Neutrophil (primary cell): ENCODE data around the gene LAMA3.

ENCODE experiments used
- H3K27ac ChIP-seq: fragments of 200-600 bp; sonication (generic); 2 replicates; pipeline ENCODE4 v1.5.1; 2016; ENCODE audit warnings: mild to moderate bottlenecking, moderate library complexity
- H3K27me3 ChIP-seq: fragments of 200-600 bp; sonication (generic); 2 replicates; pipeline ENCODE4 v1.6.0; 2016; ENCODE audit warnings: mild to moderate bottlenecking
- H3K36me3 ChIP-seq: fragments of 200-600 bp; sonication (generic); 2 replicates; pipeline ENCODE4 v1.5.1; 2017
- H3K4me1 ChIP-seq, 2 experiments: fragments of 200-600 bp in 1 of 2; sonication (generic) in 1 of 2; 1 replicate in 1 of 2; 2 replicates in 1 of 2; pipeline versions ENCODE4 v1.5.1 to v1.6.1; 2013 to 2016; ENCODE audit warnings: low read depth in 1 of 2, low read length in 1 of 2, mild to moderate bottlenecking in 1 of 2, moderate library complexity in 1 of 2; ENCODE audit not compliant: control insufficient read depth in 1 of 2, insufficient read depth in 1 of 2
- H3K4me3 ChIP-seq, 2 experiments: fragments of 200-600 bp in 1 of 2; sonication (generic) in 1 of 2; 1 replicate in 1 of 2; 2 replicates in 1 of 2; pipeline ENCODE4 v1.5.1; 2013 to 2016; ENCODE audit warnings: low read depth in 1 of 2, low read length in 1 of 2, mild to moderate bottlenecking in 1 of 2, moderate library complexity in 1 of 2
- H3K9me3 ChIP-seq: fragments of 200-600 bp; sonication (generic); 2 replicates; pipeline ENCODE4 v1.5.1; 2016
- TF ChIP-seq, protein P1 (sequence below): fragments of 200-600 bp; sonication (generic); IDR thresholded peaks from 2 replicates; pipeline ENCODE4 v1.5.1; 2016; ENCODE audit warnings: antibody characterized with exemption

Gene LAMA3

GRCh38 chr18:23943903-23944624 lies 254.8 kb downstream of the LAMA3 start:
- H3K27ac ChIP-seq = no peak overlapping the region
- H3K36me3 ChIP-seq = no peaks in the 10 kb centered on the region
- H3K4me3 ChIP-seq = no peak overlapping the region
- no peaks in the 10 kb centered on the region for H3K4me1 ChIP-seq
- H3K9me3 ChIP-seq = no peaks in the 10 kb centered on the region
- H3K27me3 ChIP-seq = no peaks in the 10 kb centered on the region
- TF ChIP-seq, protein P1, sequence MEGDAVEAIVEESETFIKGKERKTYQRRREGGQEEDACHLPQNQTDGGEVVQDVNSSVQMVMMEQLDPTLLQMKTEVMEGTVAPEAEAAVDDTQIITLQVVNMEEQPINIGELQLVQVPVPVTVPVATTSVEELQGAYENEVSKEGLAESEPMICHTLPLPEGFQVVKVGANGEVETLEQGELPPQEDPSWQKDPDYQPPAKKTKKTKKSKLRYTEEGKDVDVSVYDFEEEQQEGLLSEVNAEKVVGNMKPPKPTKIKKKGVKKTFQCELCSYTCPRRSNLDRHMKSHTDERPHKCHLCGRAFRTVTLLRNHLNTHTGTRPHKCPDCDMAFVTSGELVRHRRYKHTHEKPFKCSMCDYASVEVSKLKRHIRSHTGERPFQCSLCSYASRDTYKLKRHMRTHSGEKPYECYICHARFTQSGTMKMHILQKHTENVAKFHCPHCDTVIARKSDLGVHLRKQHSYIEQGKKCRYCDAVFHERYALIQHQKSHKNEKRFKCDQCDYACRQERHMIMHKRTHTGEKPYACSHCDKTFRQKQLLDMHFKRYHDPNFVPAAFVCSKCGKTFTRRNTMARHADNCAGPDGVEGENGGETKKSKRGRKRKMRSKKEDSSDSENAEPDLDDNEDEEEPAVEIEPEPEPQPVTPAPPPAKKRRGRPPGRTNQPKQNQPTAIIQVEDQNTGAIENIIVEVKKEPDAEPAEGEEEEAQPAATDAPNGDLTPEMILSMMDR = no peak

DNA sequence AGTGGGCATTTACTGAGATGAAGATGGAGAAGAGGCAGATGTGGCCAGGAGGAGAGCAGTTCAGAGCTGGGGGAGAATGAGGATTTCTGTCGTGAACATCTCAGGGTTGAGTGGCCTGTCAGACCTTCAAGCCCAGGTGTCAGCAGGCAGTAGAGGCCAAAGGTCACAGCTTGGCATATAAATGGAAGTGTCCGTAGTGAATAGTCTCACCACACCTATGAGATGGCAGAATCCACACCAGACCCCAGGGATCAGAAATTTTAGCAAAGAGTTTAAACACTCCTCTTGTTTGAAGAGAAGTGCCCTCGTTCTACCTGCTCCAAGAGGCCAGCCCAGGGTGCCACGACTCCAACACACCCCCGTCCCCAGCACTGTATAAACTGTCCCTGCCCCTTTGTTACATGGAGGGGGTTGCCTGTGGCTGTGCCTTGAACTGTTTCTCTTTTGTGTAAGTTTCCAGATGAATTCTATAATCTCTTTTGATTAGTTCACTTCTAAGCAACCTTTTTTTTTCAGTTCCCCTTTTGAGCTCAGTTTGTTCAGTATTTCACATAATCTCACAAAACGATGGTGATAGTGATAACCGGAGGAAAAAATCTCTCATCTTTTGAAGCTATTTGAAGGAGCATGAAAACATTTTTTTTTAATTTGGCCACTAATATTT lies 256.3 kb downstream of the LAMA3 start:
- Histone ChIP-seq H3K4me3 (no peak overlapping the region), H3K9me3 (no peaks in the 10 kb centered on the region), H3K27me3 (no peaks in the 10 kb centered on the region), H3K27ac (no peak overlapping the region), H3K4me1 (no peaks in the 10 kb centered on the region), H3K36me3 (no peaks in the 10 kb centered on the region)
- TF ChIP-seq, protein P1 = no peak

GRCh38 chr18:23949863-23950262 lies 260.6 kb downstream of the LAMA3 start:
- H3K36me3 ChIP-seq = no peaks in the 10 kb centered on the region
- no peaks in the 10 kb centered on the region for H3K4me1 ChIP-seq
- H3K9me3 ChIP-seq = no peaks in the 10 kb centered on the region
- no peak overlapping the region for H3K27ac ChIP-seq
- H3K4me3 ChIP-seq = no peak overlapping the region
- H3K27me3 ChIP-seq = no peaks in the 10 kb centered on the region
- TF ChIP-seq, protein P1 = no peak

GRCh38 chr18:23950644-23951043 lies 261.4 kb downstream of the LAMA3 start:
- TF ChIP-seq, protein P1 = no peak
- H3K9me3 ChIP-seq = no peaks in the 10 kb centered on the region
- H3K4me3 ChIP-seq = no peak overlapping the region
- no peaks in the 10 kb centered on the region for H3K4me1 ChIP-seq
- no peaks in the 10 kb centered on the region for H3K36me3 ChIP-seq
- H3K27me3 ChIP-seq = no peaks in the 10 kb centered on the region
- H3K27ac ChIP-seq = no peak overlapping the region

- TF ChIP-seq, protein P1 = no peak
- Histone ChIP-seq H3K36me3 (no peaks in the 10 kb centered on the region), H3K27ac (no peak overlapping the region), H3K27me3 (no peaks in the 10 kb centered on the region), H3K9me3 (no peaks in the 10 kb centered on the region), H3K4me1 (no peaks in the 10 kb centered on the region), H3K4me3 (no peak overlapping the region)
These were observed 262.0 kb downstream of the LAMA3 start for GRCh38 chr18:23951206-23951605.
